Stimulated activated CD8-positive, alpha-beta memory T cell treated with anti-CD3 and anti-CD28 coated beads, Interleukin-4, amount 100 ng/mL, for 1 hour (primary cell): Measurements from ENCODE around the gene HNRNPA0.
"Not testable (repeated sequence)": the region's sequence is repeated elsewhere in the genome, so short reads cannot be mapped to it uniquely, and the experiment has no call there.

Source experiments
- DNase-seq, 2 donors: peaks; one replicate each; pipeline ENCODE4 v3.0.0-alpha.2; 2020; ENCODE audit warnings: low read depth in 2 of 2, low spot score in 1 of 2

Gene HNRNPA0

GRCh38 chr5:137754188-137754960 lies at the start of gene HNRNPA0:
Gene HNRNPA0, minus strand, starts transcription at chr5:137754363. Its CDS starts 297 bp downstream, at chr5:137754066.
- DNase-seq, result peak; percentile 93 to 96

- DNase-seq, result no peak
Observed at GRCh38 chr5:137802282-137803210, 48.4 kb upstream of the HNRNPA0 start.

DNA sequence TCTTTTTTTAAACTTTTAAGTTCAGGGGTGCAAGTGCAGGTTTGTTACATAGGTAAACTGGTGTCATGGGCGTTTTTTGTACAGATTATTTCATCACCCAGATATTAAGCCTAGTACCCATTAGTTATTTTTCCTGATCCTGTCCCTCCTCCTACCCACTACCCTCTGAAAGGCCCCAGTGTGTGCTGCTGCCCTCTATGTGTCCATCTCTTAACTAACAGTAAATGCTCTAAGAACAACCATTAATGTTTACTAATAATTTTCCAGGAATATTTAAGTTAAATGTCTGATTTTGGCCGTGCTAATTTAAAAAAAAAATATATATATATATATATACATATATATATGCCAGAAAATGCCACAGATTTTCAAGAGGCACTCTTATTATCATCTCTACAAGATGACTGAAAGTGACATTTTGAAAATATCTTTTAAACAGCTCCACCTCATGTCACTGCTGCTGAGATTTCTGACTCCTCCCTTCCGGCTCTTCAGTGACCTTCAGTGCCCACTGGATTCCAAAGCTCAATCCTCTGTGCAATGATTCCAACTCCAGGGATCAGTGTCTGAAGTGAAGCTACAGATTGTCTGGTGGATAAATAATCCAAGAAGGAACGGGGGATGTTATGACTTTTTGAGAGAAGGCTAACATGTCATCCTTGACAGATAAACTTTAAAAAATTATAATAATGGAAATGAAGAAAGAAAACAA lies 46.7 kb upstream of the HNRNPA0 start:
- DNase-seq, result no peak

DNA sequence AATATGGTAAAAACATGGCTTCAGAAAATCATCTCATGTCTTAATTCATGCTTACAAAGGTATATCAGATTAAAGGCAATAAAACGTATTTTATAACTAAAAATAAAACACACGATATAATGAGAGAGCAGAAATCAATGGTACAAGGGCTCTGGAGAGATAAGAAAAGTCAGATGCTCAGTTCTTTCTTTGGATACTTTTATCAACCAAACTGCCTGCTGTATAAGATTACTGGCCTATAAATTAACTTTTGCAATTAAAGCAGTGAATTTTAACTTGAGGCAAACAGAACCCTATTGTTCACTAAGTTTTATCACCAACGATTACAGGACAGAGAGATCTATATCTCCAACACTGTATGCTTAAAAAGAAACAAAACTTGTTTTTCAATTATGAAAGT lies 42.1 kb upstream of the HNRNPA0 start:
- no peak for DNase-seq

- DNase-seq, result no peak
Observed at GRCh38 chr5:137794863-137795262, 40.7 kb upstream of the HNRNPA0 start.

DNA sequence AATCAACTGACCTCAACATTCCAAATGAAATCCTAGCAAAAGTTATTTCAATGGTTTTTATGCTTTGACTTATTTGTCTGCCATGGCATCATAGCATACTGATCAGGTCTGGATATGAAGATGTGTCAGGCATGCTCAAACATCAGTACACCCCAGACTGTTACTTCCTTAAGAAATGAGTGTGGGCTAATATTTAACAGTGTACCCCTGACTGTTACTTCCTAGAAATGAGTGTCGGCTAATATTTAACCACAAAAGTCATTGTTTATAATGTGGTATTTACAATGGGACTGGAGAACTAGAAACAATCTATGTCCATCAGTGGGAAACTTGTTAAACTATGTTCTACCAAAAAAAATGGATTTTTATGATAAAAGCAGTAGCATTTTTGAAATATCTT lies 38.1 kb upstream of the HNRNPA0 start:
- DNase-seq, result no peak

GRCh38 chr5:137791799-137792198 lies 37.6 kb upstream of the HNRNPA0 start:
- no peak for DNase-seq

GRCh38 chr5:137791387-137791786 lies 37.2 kb upstream of the HNRNPA0 start:
- DNase-seq, result no peak

- DNase-seq, result not testable (repeated sequence)
Observed at GRCh38 chr5:137788560-137788959, 34.4 kb upstream of the HNRNPA0 start.

- no peak for DNase-seq
Observed at GRCh38 chr5:137782984-137783536, 28.9 kb upstream of the HNRNPA0 start.

DNA sequence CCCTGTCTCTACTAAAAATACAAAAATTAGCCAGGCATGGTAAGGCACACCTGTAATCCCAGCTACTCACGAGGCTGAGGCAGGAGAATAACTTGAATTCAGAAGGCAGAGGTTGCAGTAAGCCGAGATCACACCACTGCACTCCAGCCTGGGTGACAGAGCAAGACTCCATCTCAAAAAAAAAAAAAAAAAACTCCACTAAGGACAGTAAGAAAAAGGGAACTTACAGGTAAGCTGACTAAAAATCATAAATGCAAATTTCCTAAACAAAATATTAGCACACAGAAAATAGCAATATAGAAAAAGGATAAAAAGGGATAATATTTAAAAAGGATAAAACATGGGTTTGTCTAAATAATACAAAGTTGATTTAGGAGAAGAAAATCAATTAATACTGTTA lies 27.9 kb upstream of the HNRNPA0 start:
- no peak for DNase-seq

DNA sequence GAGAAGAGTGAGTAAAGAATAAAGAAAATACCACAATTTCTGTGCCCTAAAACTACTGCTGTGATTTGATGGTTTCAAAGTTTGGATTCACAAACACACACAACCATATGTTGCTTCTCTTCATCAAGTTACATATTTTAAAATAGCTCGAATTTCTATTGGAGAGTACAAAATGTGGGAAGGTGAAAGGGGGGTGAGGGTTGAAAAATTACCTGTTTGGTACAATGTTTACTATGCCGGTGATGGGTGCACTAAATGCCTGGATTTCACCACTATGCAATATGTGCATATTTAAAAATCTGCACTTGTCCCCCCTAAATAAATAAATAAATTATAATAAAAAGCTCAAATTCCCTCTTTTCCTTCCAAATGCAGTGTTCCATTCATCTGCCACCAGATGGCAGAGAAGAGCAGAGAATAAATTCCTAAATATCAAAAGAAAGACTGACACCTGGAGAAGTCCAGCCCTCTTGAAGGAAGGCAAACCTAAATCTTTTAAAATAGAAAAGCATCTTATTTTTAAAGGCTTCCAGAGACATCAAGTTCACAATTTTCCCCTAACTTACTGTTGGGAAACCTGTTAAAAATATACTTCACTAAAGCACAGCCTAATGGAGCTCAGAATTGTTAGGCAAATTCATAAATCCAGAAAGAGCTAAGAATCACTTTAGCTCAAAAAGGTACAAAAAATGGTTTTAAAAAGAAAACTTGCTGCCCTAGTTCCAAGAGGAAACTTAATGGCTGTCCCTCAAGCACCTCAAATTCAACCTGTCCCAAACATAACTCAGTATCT lies 24.8 kb upstream of the HNRNPA0 start:
- no peak for DNase-seq

GRCh38 chr5:137767937-137768336 lies 13.8 kb upstream of the HNRNPA0 start:
- DNase-seq, result not testable (repeated sequence)

DNA sequence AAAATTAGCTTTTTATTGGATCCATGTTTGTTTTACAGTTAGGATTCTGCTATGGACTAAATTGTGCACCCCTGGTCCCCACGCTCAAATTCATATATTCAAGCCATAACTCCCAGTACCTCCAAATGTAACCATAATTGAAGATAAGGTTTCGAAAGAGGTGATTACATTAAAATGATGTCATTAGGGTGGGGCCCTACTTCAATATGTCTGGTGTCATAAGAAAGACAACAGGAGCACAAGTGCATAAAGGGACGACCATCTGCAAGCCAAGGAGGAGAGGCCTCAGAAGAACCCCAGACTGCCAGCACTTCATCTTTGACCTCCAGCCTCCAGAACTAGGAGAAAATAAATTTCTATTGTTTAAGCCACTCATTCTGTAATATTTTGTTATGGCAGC lies 7.4 kb upstream of the HNRNPA0 start:
- no peak for DNase-seq

- DNase-seq, result no peak
Observed at GRCh38 chr5:137760719-137761516, 6.8 kb upstream of the HNRNPA0 start.

GRCh38 chr5:137760294-137760693 lies 6.1 kb upstream of the HNRNPA0 start:
- no peak for DNase-seq

GRCh38 chr5:137758715-137759306 lies 4.6 kb upstream of the HNRNPA0 start:
- DNase-seq, result no peak

DNA sequence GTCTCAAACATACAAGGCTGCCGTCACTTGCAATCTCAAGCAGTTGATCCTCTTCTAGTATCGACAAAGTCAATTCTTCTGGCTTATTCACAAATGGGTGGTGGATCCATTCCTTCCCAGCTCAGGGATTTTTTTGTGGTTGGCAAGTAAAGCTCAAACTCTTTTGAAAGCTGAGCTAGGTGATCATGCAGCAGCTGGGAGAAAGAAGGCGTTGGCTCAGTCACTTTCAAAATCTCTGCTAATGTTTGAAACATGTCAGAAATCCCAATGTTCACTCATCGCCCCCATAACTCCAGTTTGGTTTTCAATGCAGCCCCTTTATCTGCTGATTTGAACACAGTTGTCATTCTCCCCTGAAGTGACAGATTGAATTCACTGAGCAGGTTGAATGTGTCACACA lies 4.0 kb upstream of the HNRNPA0 start:
- DNase-seq, result no peak

GRCh38 chr5:137757634-137758033 lies 3.5 kb upstream of the HNRNPA0 start:
- DNase-seq, result no peak
